GM21360 (cell line): ENCODE results near the gene SPRYD4.

Source experiments
- ATAC-seq: cut with Tn5 transposase; IDR thresholded peaks from one replicate; pipeline ENCODE4 v1.9.1; 2021; ENCODE audit warnings: mild to moderate bottlenecking, moderate library complexity; ENCODE audit not compliant: unreplicated experiment

The SPRYD4 gene

DNA sequence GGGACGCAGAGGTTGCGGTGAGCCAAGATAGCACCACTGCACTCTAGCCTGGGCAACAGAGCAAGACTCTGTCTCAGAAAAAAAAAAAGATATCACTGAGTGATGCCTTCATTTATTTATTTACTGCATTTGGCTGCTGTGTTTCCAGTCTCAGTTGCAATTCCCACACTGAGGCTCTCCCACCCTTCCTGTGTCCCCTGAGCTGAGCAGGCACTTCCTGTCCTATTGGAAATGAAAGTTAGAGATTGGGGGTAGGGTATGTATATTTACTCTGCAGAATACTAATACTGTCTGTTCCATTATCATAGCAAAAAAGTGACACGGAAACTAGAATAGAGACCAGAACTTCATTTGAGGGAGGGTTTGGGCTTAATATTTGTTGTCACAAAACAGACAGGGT lies 51.7 kb downstream of the SPRYD4 start:
- no peak for ATAC-seq

DNA sequence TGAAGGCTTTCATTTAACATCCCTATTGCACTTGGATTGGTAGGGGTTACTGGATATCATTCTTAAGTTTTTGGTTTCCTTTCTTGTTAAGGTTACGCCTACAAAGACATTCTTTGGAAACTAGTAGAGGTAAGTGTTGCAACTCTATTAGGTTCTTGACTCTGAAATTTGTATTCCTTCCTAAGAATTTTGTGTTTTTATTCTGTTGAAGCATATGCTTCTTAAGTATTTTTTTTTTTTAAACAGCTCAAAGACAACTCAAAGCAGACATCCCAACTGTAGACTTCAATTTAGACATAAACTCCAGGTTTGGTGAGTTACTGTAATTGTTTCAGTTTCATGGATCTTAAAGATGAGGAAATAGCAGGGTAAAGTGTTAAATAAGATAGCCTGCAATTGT lies 52.1 kb downstream of the SPRYD4 start:
- no peak for ATAC-seq

DNA sequence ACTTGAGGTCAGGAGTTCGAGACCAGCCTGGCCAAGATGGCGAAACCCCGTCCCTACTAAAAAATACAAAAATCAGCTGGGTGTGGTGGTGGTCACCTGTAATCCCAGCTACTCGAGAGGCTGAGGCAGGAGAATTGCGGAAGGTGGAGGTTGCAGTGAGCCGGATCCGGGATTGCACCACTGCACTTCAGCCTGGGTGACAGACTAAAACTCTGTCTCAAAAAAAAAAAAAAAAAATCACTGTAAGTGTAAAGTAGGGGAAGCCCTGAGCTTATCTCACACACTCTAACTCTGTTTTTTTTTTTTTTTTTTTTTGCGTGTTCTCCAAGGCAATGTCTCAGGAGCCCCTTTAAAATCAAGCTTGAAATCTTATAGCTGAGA lies 52.8 kb downstream of the SPRYD4 start:
- ATAC-seq: no peak

DNA sequence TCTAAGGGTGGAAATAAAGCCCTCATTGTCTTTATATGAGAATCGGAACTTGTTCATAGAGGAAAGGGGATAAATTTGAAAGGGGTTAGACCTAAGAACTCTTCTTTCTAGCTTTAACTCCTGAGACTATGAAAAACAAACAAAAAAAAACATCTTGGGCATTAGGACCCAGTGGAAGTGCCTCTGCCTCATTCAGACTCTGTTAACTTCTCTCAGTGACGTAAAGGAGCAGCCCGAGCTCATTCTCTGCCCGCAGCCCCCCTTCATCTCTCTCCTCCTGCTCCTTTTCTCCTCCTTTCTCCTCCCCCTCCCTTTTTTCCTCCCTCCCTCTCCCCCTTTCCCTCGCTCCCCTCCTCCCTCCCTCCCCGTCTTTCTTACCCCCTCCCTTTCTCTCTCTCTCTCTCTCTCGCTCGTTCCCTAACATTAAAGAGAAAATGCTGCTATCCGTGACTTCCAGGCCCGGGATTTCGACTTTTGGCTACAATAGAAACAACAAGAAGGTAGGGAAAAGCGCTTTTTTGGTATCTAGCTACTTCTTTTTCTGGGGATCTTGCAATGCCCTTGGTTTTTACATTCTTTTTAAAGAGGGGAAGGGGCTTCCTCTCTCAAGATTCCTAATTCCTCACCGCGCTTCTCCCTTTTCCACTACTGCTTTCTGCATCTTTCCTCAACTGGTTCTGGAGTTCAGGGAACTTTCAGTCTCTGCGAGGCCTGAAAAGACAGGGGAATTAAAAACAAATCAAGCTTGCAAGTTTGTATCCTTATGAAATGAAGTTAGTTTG lies 53.4 kb downstream of the SPRYD4 start, which contains the start of gene RBMS2:
Gene RBMS2, plus strand, starts transcription at position 231 of the 782 bp plus-strand sequence. Its CDS starts 204 bp downstream, at position 435.
- no peak for ATAC-seq

DNA sequence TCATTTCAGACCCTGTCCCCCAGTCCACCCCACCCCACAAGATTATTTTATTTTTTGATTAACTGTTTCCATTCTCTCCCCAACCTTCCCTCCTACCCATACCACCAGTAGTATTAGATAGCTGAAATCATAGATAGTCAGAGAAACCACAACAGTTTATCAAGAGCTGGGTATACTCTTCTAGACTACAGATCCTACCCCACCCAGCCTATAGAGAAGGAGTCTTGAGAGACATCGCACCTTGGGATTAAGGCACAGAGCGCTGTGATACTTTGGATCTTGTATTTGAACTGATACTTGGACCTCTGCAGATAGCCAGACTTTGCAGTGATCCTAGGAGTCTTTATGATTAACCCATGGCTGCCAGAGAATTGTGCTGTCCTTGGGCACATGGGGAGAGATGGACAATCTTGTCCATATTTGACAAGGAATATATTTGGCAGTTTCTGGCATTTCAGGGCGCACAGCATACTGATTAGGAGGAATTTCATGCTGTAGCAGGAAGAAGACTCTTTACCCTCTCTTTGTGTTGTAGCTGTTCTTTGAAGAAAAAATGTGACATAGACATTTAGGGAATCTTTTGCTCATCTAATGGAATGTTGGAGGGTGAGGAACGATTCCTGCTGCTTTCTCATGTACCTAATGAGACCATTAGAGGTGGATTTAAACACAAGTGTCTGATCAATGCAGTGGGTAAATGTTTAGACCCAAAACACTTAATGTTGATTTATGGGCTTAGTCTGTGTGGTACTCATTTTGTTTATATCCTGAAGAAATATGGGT lies 54.2 kb downstream of the SPRYD4 start:
- ATAC-seq: no peak

DNA sequence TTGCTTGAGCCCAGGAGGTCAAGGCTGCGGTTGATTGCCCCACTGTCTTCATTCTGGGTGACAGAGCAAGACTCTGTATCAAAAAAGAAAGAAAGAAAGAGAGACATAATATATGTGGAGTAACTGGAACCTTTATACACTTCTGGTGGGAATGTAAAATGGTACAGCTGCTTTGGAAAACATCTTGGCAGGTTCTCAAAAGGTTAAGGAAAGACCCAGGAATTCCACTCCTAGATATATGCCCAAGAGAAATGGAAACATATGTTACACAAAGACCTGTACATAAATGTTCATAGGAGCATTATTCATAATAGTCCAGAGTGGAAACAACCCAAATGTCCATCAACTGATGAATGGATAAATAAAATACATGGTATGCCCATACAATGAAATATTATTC lies 60.5 kb downstream of the SPRYD4 start:
- no peak for ATAC-seq
